CD4-positive, alpha-beta T cell treated with Interleukin-2 at 100 ng/mL for 4 hours (primary cell): ENCODE data around the gene WNT8B.

Experiments
- DNase-seq: peaks from one replicate; pipeline ENCODE4 v3.0.0-alpha.2; 2020; ENCODE audit warnings: low spot score

WNT8B gene, protein sequence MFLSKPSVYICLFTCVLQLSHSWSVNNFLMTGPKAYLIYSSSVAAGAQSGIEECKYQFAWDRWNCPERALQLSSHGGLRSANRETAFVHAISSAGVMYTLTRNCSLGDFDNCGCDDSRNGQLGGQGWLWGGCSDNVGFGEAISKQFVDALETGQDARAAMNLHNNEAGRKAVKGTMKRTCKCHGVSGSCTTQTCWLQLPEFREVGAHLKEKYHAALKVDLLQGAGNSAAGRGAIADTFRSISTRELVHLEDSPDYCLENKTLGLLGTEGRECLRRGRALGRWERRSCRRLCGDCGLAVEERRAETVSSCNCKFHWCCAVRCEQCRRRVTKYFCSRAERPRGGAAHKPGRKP

DNA sequence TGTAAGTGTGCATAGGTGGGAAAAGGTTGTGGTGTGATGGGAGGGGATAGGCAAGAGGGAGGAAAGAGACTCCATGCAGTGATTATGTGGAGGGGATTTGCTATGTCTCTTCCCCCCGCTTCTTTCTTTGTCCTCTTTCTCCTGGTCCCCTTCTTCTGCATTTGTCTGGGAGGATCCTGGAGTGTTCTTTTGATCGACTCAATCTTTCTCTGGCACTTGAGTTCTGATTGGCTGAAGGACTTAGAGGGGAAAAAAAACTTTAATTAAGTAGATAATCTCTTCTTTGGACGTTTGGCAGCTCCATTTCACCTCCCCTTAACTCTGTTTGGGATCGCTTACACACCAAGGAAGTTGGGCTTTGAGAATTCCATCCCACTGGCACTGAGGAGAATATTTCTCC is at the start of gene WNT8B:
WNT8B (plus strand) TSS at position 301 of the 400 bp plus-strand sequence. CDS start 160 bp downstream, outside the sequence.
- DNase-seq: no peak

DNA sequence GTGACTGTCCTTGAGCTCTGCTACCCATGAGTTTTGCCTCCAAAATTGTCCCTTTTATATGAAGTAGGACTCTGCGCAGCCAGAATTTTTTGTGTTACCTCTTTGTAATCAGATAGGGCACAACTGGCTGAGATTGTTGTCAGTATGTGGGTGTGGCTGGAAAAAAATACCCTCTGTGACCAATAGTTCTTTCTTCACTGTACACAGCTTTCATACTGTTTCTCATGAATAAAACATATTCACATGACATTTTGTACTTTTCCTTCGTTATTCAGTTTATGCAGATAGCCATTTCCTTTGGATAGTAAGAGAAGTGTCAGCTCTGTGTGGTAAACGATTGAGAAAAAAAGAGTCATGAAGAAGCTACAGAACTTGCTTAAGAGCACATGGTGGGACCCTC is 49.6 kb upstream of the WNT8B start:
- DNase-seq: no peak

DNA sequence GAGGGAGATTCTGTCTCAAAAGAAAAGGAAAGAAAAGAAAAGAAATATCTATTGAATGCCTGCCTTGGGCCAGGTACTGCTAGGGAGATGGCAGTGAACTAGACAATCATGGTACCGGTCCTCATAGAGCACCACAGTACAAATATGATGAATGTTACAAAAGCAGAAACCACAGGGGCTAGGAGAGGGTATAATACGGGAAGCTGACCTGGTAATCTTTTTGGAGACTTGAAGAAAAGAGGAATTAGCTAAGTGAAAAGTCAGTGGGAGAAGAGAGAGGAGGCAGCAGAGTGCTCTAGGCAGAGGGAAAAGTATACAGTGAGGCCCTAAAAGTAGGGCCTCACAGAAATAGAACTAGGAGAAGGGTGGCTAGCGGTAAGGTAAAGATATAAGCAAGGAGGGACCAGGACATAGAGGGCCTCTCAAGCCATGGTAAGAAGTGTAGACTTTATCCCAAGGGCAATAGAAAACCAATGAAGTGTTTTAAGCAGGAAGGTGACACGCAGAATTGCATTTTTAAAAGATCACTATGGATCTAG is 42.8 kb upstream of the WNT8B start:
- no peak for DNase-seq

DNA sequence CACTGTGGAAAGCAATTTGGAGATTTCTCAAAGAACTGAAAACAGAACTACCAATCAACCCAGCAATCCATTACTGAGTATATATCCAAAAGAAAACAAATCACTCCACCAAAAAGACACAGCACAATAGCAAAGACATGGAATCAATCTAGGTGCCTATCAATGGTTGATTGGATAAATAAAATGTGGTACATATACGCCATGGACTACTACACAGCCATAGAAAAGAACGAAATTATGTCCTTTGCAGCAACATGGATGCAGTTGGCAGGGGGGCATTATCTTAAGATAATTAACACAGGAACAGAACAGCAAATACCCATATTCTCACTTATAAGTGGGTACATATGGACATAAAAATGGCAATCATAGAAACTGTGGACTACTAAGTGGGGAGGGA is 35.4 kb upstream of the WNT8B start:
- no peak for DNase-seq

DNA sequence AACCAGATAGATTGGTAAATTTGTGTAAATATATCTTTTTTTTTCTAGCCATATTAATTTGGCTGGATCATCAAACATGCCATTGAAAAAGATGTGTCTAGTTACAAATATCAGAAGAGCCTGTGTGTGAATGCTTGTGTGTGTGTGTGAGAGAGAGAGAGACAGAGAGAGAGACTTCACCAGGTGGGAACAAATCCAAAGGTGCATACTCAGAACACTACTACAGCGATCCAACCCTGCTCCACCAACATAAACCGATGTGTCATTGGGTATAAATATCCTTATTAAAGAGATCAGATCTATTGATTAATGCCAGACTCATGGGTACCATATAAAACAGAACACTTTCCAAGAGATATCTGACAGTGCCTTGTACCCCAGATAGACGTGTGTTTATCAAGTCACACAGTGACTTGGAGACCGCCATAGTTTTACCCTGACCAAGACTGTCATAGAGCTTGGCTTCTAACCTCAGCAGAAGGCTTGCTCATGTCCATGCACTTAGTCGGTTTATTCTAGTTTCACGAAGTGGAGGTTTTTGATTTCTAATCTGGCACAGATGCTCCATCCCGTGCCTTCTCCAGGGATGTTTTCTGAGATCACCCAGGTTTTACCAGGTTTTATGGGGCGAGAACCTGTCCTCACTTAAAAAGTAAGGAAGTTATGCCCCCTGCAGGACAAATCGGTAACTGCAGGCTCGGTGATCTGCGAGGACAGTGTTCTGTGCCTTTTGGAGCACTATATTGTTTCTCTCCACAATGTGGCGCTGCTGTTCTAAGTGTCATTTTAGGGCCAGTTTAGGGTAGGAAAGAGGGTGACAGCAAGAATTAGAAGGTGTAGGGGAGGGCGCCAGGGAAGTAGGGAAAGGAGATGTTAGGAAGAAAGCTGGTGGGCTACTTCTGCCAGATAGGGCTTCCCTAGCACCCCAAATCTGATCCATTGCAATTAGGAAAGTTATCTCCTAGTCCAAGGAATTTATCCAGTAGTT is 29.3 kb upstream of the WNT8B start:
- DNase-seq: peak; percentile 96

DNA sequence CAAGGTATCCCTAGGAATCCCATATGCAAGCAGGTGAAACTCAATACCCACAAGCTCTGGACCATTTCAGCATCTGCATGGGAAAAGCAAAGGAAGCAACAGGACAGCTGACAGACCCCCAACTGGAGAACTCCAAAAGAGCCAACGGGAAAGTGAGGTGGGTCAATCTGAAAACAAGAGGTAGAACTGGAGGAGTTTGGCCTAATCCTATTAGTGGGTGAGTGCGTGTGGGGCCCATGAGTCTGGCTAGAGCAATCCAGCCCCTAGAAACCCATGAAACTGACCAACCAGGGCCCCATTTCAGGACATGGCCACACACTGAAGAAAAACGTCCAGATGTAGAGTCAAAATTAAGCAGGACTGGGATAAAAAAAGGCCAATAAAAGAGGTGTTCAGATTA is 26.6 kb upstream of the WNT8B start:
- no peak for DNase-seq

DNA sequence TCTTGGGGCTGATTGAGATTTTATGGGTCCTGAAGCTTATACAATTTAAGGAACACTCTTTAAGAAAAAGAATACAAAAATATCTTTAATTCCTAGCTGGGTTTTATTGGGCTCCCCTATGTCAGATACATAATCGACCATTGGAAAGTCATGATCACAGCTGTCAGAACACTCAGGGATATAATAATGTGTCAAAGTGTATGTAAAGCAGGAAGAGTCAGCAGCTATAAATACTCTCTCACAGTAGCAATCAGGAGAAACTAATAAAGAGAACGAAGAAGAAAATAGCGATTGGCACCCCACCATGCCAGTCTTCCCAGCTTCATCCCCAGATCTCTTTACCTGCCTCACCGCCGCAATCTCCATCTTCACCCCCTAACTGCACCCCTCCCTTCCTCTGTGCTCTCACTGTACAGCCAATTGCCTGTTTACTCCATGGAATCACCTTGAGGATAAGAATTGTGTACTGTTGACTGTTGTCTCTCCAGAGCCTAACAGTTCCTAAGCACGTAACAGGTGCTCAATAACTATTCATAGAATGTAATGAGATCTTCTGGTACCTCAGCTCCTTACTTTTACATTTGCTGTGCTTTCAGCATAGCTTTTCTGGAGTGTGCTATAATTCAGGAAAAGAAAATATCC is 24.0 kb upstream of the WNT8B start:
- no peak for DNase-seq

DNA sequence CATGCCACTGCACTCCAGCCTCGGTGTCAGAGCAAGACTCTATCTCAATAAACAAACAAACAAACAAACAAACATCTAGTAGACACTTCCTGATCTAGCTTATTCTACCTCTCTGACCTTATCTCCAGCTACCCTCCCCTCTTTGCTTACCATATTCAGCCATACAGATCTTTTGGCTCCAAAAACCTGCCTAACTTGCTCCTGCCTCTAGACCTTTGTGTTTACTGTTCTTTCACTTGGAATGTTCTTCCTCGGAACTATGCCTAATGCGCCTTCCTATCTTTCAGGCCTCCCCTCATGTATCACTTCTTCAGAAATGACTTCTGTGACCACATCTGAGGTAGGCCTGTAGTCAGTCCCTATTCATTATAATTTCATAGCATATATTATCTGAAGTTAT is 20.3 kb upstream of the WNT8B start:
- DNase-seq: no peak

DNA sequence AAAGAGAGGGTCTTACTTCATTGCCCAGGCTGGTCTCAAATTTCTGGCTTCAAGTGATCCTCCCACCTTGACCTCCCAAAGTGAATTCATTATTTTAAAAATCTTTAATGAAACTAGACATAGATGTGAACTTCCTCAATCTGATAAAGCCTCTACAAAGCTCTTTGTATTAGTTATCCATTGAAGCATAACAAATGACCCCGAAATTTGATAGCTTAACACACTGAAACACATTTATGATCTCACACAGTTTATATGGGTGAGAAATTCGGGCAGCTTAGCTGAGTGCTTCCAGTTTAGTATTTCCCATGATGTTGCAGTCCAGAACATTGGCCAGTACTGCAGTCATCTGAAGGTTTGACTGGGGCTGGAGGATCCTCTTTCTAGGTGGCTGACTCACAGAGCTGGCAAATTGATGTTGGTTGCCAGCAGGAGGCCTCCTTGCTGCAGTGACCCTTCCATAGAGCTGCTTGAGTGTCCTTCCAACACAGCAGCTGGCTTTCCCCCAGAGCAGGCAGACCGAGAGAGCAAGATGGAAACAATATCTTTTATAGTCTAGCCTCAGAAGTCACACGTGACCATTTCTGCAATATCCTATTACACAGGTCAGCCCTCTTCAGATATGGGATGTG is 16.6 kb upstream of the WNT8B start:
- no peak for DNase-seq

DNA sequence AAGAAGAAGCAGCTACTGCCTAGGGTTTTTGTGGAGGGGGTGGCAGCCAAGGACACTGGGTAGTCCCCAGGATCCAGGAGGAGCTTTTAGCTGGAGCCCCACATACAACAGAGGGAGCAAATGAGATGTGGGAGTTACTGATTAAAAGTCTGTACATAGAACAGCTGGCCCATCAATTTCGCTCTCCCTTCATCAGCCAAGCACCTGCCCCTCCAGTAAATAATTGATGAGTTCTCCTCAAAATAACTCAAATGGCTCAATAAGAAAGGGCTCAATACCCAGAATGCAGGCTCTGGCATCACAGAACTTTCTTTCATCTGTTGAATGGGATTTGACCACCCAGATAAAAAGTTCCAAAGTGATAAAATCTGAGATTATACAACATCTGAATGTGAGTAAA is 15.1 kb upstream of the WNT8B start:
- DNase-seq: no peak

DNA sequence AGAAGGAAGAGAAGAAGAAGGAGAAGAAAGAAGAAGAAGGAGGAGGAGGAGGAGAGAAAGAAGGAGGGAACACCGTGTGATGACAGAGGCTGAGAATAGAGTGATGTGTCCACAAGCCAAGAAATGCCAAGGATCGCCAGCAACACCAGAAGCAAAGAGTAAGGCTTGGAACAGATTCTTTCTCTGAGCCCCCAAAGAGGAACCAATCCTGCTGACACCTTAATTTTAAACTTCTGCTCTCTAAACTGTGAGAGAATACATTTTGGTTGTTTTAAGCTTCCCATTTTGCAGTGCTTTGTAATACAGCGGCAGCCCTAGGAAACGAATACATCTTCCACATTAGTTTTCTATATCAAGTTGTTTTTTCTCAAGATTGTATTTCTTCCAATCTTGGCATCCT is 13.9 kb upstream of the WNT8B start:
- no peak for DNase-seq

DNA sequence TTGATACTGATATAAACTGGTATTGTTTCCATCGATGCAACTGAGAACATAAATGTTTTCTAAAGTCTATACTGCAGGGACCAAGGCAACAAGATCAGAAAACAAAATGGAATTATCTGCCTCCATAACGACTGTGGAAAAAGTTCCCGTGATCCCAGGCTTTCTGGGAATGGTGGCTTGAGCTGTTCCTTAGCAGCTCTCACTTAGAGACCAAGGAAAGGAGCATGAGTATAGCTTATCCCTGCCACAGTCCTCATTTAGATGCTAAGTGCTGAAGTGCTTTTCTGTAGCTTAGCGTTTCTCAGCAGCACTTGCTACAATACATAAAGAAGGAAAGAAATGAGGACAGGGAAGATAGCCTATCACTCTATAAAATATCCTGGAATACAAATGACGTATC is 5.5 kb downstream of the WNT8B start:
- no peak for DNase-seq

DNA sequence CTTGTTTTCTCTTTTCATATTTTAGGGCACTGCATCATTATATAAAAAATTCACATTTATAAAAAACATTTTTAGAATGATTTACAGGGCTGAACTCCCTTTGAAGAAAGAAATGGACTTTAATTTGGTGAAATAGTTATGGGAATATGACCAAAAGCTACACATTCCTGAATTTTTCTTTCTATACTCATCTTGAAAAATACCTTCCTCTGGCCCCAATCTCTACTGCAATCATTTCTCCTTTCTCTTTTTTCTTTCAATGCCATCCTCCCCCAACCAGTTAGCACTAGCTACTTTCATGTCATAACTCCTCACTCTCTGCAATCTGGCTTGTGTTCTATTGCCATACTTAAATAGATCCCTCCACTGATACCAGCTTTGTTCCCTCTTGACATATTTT is 6.2 kb downstream of the WNT8B start:
- no peak for DNase-seq

DNA sequence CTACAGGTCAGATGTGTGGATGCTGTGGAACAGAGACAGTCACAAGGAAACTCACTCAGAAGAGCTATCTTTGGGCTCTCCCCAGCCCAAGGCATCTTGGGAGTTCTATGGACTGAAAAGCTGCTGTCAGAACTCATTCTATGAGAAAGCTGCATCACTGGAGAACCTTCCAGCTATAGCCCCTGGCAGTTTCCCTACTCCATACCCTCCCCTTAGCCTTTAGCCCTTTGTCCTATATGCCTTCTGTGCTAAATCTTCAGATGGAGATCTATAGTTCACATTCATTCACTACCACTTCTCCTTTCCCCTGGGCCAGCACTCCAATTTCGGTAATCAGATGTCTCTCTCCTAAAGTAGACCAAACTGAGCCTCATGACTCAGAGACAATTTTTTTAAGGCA is 6.9 kb downstream of the WNT8B start:
- no peak for DNase-seq

DNA sequence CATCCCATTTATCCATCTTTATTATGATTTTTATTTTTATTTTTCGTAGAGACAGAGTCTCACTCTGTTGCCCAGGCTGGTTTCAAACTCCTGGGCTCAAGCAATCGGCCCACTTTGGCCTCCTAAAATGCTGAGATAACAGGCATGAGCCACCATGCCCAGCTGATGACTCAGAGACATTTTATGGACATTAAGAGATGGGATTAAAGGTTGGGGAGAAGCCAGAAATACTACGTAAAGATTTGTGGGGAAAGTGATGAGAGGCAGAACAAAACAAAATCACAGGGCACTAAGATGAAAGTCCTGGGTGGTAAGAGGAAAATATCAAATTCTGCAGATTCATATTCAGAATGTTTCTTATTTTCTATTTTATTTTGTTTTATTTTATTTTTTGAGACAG is 7.6 kb downstream of the WNT8B start:
- DNase-seq: no peak

DNA sequence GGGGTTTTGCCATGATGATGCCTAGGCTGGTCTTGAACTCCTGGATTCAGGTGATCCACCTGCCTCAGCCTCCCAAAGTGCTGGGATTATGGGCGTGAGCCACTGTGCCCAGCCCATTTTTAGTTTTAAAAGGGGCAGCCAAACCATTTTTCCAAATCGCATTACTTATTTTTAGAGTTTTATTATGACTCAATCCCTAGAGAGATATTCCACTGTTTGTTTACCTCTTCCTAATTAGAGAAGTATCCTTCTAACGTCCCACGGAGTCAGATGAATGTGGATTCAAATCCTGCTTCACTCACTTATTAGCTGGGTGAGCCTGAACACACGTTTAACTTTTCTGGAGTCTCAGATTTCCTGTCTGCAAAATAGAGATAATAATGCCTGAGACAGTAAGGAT is 15.2 kb downstream of the WNT8B start:
- DNase-seq: no peak

DNA sequence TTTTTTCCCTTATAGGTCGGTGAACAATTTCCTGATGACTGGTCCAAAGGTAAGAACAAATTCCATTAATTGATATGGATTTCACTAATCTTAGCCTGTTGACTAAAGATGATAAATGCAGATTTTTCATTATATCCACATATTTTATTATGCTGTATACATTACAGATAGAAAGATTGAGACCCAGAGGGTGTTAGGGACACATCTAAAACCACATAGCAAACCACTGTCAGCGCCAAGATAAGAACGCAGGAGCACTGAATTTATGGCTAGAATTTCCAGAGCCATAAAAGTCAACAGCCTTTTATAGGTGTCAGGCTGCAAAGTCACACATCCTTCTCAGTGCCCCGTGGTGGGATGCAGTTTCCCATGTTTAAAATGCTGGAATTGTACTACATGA is 16.2 kb downstream of the WNT8B start:
- DNase-seq: no peak

DNA sequence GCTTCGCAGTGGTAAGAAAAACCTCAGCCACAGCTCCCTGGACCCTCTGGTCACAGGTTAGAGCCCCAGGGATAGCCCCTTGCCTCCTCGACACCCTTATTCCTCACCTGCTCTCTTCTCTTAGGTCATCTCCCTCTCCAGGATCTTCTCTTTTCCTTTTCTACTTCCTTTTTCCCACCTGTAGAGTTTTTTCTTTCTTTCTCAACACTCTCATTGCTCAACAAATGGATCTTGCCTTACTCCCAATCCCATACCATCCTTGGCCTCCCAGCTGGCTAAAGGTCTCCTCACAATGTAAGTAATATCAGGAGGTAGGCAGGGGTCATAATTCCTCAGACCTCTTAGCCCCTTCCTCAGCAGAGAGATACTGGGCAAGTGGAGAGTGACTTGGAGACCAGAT is 17.2 kb downstream of the WNT8B start:
- no peak for DNase-seq

DNA sequence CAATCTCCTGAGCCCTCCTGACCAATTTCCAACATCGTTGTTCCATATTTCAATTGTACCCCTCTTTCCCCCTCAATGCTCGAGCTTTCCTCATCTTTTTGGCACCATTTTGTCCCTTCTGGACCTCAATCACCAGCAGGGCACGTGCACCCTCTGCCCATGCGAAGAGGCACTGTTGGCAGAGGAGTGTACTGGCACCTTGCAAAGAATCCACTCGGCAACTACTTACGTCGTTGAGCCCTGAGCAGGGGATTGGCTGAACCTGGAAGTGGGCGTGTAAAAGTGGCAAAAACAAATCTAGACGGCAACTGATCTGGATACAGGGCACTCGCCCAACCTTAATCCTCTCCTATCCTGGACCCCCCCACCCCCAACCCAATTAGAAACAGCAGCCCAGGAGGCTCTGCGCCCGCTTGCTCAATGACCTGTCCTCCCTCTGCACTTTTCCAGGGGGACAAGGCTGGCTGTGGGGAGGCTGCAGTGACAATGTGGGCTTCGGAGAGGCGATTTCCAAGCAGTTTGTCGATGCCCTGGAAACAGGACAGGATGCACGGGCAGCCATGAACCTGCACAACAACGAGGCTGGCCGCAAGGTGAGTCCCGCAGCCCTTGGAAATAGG is 18.8 kb downstream of the WNT8B start:
- peak; percentile 95 for DNase-seq

DNA sequence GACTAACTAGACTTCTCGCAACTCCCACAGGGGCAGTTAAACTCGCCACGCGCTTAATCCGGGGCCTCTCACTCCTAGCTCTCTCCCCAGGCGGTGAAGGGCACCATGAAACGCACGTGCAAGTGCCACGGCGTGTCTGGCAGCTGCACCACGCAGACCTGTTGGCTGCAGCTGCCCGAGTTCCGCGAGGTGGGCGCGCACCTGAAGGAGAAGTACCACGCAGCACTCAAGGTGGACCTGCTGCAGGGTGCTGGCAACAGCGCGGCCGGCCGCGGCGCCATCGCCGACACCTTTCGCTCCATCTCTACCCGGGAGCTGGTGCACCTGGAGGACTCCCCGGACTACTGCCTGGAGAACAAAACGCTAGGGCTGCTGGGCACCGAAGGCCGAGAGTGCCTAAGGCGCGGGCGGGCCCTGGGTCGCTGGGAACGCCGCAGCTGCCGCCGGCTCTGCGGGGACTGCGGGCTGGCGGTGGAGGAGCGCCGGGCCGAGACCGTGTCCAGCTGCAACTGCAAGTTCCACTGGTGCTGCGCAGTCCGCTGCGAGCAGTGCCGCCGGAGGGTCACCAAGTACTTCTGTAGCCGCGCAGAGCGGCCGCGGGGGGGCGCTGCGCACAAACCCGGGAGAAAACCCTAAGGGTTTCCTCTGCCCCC is 19.5 kb downstream of the WNT8B start:
- peak; percentile 64 for DNase-seq

DNA sequence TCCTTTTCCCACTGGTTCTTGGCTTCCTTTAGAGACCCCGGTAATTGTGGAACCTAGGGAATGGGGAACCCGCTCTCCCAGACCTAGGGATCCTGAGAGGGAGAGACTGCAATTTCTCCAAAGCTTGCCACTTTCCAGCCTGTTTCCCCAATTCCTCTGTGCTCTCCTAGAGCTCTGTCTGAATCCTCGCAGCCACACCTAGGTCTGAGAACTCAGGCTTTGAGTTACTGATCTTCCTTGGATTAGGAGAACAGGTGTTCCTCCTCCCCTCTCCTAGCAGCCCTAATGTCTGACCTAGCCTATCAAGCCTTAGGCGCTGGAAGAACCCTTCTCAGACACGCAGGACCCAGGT is 20.0 kb downstream of the WNT8B start:
- DNase-seq: no peak
